ENCODE data around the gene CLASRP.
"Not testable (repeated sequence)": the region's sequence is repeated elsewhere in the genome, so short reads cannot be mapped to it uniquely, and the experiment has no call there.

The CLASRP gene

GRCh38 chr19:45104658-45105349 lies 66.0 kb downstream of the CLASRP start:
- no peak for DNase-seq

- DNase-seq, result not testable (repeated sequence)
Measured at GRCh38 chr19:45106363-45106762, 67.5 kb downstream of the CLASRP start.

GRCh38 chr19:45107621-45108150 lies 68.8 kb downstream of the CLASRP start:
- no peak for DNase-seq

- no peak for DNase-seq
Measured at GRCh38 chr19:45110851-45111266, 72.0 kb downstream of the CLASRP start.

- no peak for DNase-seq
Measured at GRCh38 chr19:45112111-45112827, 73.4 kb downstream of the CLASRP start.

GRCh38 chr19:45113628-45114027 lies 74.8 kb downstream of the CLASRP start:
- DNase-seq, result no peak

- no peak for DNase-seq
Measured at GRCh38 chr19:45114116-45114515, 75.3 kb downstream of the CLASRP start.

GRCh38 chr19:45115809-45116615 lies 77.2 kb downstream of the CLASRP start:
- DNase-seq, result no peak

GRCh38 chr19:45117167-45117594 lies 78.3 kb downstream of the CLASRP start:
- peak; percentile 83 for DNase-seq

- no peak for DNase-seq
Measured at GRCh38 chr19:45117671-45118070, 78.8 kb downstream of the CLASRP start.

GRCh38 chr19:45118106-45118505 lies 79.3 kb downstream of the CLASRP start:
- DNase-seq, result no peak

GRCh38 chr19:45118591-45119355 lies 79.9 kb downstream of the CLASRP start:
- DNase-seq, result not testable (repeated sequence)

GRCh38 chr19:45119582-45119981 lies 80.7 kb downstream of the CLASRP start:
- no peak for DNase-seq

Data from activated CD8-positive, alpha-beta memory T cell treated with anti-CD3 and anti-CD28 coated beads, Interleukin-2, amount 50 U/mL, for 48 hours (primary cell).